GM10266 (cell line): ENCODE data around the gene CROCC2.

Source experiments
- DNase-seq: peaks from one replicate; pipeline ENCODE4 v3.0.0; 2012; ENCODE audit errors: extremely low spot score
- TF ChIP-seq, protein P1 (sequence below): IDR thresholded peaks from 2 replicates; pipeline ENCODE4 v1.5.1; 2012; ENCODE audit warnings: mild to moderate bottlenecking, low read depth; ENCODE audit not compliant: control insufficient read depth, insufficient read depth; ENCODE audit errors: missing control alignments

The CROCC2 gene

DNA sequence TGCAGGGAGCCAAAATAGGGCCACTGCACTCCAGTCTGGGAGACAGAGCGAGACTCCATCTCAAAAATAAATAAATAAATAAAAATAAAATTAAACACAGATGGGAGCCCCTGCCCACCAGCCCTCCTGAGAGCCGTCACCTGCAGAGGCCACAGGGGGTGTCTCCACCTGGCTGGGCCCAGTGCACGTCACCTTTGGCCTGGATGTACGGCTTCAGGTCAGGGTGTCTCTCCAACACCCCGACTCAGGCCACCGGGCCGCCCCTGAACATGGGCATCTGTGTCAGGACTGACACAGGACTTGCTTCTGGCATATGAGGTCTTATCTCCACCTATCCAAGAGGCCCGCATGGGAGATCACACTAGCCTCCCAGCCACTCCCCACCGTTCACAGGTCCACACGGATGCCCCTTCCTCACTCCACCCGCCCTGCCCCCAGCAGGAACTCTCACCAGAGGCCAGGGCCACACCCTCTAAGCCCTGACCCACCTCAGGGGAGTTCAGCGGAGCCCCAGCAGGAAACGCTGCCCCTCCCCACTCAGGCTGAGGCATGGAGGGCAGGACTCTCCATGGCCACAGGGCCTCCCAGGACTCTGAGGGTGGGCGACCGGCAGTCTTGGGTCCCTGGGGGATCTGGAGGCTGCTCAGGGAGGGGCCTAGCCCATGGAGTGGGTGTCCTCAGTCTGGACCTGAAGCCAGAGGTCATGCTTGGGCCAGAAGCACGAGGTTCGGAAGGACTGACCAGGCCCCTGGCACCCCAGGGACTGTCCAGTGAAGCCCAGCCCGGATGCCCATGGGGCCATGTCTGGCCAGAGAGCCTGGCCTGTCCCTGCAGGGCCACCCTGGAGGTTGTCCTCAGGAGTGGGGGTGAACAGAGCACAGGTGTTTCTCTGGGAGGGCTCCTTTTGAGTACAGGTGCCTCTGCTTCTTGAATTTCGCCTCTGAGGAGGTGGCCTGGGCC lies 1.6 kb upstream of the CROCC2 start:
- no peak for DNase-seq
- TF ChIP-seq, protein P1, sequence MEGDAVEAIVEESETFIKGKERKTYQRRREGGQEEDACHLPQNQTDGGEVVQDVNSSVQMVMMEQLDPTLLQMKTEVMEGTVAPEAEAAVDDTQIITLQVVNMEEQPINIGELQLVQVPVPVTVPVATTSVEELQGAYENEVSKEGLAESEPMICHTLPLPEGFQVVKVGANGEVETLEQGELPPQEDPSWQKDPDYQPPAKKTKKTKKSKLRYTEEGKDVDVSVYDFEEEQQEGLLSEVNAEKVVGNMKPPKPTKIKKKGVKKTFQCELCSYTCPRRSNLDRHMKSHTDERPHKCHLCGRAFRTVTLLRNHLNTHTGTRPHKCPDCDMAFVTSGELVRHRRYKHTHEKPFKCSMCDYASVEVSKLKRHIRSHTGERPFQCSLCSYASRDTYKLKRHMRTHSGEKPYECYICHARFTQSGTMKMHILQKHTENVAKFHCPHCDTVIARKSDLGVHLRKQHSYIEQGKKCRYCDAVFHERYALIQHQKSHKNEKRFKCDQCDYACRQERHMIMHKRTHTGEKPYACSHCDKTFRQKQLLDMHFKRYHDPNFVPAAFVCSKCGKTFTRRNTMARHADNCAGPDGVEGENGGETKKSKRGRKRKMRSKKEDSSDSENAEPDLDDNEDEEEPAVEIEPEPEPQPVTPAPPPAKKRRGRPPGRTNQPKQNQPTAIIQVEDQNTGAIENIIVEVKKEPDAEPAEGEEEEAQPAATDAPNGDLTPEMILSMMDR: no peak

DNA sequence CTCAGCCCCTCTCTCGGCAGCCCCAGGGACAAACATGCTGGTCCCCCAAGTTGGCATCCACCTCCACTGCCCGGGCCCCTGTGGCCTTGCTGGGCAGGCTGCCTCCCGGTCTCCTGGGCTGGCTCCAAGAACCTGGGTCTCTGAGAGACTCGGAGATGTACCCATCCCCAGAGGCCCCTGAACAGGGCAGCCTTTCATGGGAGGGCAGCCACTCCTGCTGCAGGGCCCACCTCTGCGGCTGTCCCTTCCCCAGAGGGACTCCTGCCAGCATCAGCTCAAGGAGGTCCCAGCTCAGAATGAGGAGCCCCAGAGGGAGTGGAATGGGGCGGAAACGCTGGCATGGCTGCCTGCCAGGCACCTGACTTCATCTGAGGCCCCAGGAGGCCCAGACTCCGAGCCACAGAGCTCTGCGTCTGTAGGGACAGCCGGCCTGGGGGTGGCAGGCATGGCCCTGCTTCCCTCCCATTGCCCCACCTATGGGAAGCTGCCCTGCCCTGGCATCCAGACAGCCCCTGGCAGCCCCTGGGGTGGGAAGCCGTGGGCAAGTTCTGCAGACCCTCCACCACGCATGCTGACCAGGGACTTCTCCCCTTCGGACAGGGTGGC lies 857 bp upstream of the CROCC2 start:
- no peak for DNase-seq

DNA sequence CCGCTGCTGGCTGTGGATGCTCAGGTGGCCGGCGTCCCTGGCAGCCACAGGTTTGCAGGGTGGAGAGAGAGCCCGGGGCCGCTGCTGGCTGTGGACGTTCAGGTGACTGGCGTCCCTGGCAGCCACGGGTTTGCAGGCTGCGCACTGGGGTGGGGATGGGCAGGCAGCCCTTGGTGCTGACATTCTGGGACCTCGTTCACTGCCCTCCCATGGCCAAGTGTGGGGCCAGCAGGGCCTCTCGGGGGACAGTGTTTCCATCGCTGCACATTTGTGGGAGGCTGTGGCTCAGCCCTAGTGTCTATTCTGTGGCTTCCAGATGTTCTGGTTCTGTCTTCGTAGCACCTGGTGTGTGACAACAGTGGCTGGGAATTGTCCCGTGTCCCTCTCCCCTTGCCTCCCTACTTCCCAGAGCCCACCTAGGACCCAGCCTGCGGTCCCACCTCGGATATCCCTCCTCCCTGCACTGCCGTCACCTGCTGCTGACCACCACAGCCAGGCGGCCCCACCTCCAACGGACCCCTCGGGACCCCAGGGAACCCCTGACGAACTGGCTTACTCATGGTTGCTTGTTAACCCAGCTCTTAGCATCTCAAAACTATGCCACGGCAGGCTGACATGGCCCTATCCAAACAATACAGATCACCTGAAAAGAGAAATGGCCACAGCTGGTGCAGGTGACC lies 915 bp downstream of the CROCC2 start:
- TF ChIP-seq, protein P1: no peak
- no peak for DNase-seq

More for the DNA sequence above, 857 bp upstream of the CROCC2 start:
- TF ChIP-seq, protein P1: no peak

DNA sequence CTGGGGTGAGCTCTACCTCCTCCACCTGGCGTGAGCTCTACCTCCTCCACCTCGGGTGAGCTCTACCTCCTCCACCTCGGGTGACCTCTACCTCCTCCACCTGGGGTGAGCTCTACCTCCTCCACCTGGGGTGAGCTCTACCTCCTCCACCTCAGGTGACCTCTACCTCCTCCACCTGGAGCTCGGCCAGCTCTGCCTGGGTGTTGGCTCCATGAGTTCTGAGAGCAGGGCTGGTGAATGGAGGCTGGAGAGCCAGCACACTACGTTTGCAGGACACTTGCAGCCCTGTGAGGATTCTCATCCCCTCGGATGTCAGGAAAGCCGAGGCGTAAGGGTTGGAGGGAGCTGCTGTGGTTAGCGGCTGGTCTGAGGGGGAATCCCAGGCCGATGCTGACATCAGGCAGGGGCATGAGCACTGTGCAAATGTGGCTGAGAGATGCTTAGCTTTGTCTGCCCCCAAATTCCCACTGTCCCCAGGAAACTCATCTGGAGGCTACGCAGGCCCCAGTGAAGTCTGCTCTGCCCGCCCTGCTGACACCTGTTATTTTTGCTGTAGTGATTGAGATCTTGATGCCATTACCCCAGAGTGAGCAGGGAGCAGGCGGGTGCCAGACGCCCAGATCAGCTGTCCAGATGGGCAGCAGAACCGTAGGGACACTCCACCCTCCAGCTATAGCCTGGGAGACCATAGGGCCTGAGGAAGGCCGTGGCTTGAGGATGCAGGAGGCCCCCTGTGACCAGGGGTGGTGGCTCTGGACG lies 3.3 kb downstream of the CROCC2 start:
- TF ChIP-seq, protein P1: no peak

DNA sequence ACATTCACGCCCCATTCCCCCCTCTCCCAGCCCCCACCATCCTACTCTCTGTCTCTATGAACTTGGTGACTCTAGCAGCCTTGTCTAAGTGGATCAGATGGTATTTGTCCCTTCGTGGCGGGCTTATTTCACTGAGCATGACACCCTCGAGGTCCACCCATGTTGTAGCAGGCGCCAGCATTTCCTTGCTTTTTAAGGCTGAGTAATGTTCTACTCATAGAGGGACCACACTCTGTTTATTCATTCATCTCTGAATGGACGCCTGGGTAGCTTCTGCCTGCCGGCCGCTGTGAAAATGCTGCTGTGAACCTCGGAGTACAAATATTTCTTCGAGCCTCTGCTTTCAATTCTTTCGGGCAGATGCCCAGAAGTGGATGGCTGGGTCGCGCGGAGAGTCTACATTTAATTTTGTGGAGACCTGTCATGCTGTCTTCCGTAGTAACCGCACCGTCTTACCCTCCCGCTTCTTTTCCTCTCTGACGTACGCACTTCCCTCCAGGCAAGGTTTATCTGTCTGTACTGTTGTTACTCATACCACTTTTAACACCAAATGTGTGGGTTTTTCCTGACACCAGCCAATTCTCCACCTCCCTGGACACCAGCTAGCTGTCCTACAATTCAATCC lies 5.6 kb downstream of the CROCC2 start:
- no peak for DNase-seq
- TF ChIP-seq, protein P1: no peak

More for the DNA sequence above, 3.3 kb downstream of the CROCC2 start:
- DNase-seq: no peak
